Breast epithelium (tissue), 4 donors: ENCODE results near the gene PTPRM. TPM values are rescaled to one million over a fixed set of nuclear protein-coding genes. Genes with fewer than 3 reads are reported as not detected.

Experiments
- DNase-seq, 2 donors: peaks; one replicate each; pipeline ENCODE4 v3.0.0-alpha.2; 2019; ENCODE audit warnings: low spot score in 2 of 2
- H3K27ac ChIP-seq, 2 donors: fragments of 200-600 bp; sonication (generic) in 1 of 2; one replicate each; pipeline ENCODE4 v1.5.1; 2016 to 2019; ENCODE audit warnings: mild to moderate bottlenecking in 1 of 2
- H3K27me3 ChIP-seq, 2 donors: fragments of 200-600 bp; sonication (generic) in 1 of 2; one replicate each; pipeline versions ENCODE4 v1.5.1 to v1.6.0; 2017 to 2019; ENCODE audit warnings: control low read depth in 1 of 2, mild to moderate bottlenecking in 1 of 2
- H3K36me3 ChIP-seq: fragments of 200-600 bp; one replicate; pipeline ENCODE4 v1.5.1; 2019
- H3K4me1 ChIP-seq, 2 donors: fragments of 200-600 bp; sonication (generic); one replicate each; pipeline ENCODE4 v1.5.1; 2016 to 2019; ENCODE audit warnings: control low read depth in 1 of 2
- H3K4me3 ChIP-seq, 3 donors: fragments of 200-600 bp; sonication (generic); 1 replicate in 2 of 3; 2 replicates in 1 of 3; pipeline ENCODE4 v1.5.1; 2016 to 2019; ENCODE audit warnings: mild to moderate bottlenecking in 3 of 3, moderate library complexity in 2 of 3
- H3K9me3 ChIP-seq, 2 donors: fragments of 200-600 bp; sonication (generic) in 1 of 2; one replicate each; pipeline ENCODE4 v1.5.1; 2016 to 2019; ENCODE audit warnings: control low read depth in 1 of 2
- POLR2A ChIP-seq: fragments of 450-650 bp; IDR thresholded peaks from one replicate; pipeline ENCODE4 v1.6.1; 2016; ENCODE audit warnings: antibody characterized with exemption, mild to moderate bottlenecking, moderate library complexity
- POLR2AphosphoS5 ChIP-seq, 3 donors: sonication (generic); formaldehyde crosslinking; IDR thresholded peaks; one replicate each; pipeline ENCODE4 v1.6.1; 2017; ENCODE audit warnings: antibody characterized with exemption in 3 of 3
- intact Hi-C: fragments of 100-400 bp; cut with DNase I; formaldehyde crosslinking; loops from one replicate; pipeline ENCODE4 v1.15.1; 2023; ENCODE audit warnings: low total_unique reads
- total RNA-seq, 3 donors: library from RNA; depleted of rRNA; stranded (reverse); fragments of >200 nt; gene quantifications; one replicate each; pipeline ENCODE4 v1.1.0, GENCODE V29; 2016
- TF ChIP-seq, protein P1 (sequence below), 3 donors: fragments of 450-650 bp; IDR thresholded peaks; one replicate each; pipeline ENCODE4 v1.5.1; 2016 to 2017; ENCODE audit warnings: antibody characterized with exemption in 3 of 3, mild to moderate bottlenecking in 3 of 3, moderate library complexity in 3 of 3

PTPRM gene
- total RNA-seq, 3 donors from 2014 or later: 41.7 to 181 (median 140) TPM

DNA sequence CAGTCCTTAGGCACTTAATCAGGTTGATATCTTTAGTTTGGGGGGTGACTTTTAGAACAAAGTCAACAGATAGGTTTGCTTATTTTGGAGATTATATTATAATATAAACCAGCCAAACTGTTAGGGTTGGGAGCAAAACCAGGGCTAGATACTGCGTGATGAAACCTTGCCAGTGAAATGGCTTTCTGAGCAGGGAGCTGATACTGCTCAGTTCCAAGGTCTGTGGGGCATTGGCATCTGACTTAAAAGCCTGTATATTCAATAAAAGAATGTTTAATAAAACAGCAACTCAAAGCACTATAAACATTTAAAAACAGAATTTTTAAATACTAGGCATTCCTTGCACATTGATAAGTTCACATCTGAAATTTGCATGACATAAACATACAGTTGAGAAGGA is 19.3 kb downstream of the PTPRM start:
- Histone ChIP-seq H3K27ac (no peak overlapping the region), H3K27me3 (no peaks in the 10 kb centered on the region), H3K36me3 (no peaks in the 10 kb centered on the region), H3K4me1 (no peaks in the 10 kb centered on the region), H3K4me3 (no peak overlapping the region), H3K9me3 (no peaks in the 10 kb centered on the region)
- DNase-seq: no peak
- no peak for TF ChIP-seq POLR2A
- no peak for TF ChIP-seq POLR2AphosphoS5 (IDR thresholded peaks at IDR 0.05)
- TF ChIP-seq, protein P1, sequence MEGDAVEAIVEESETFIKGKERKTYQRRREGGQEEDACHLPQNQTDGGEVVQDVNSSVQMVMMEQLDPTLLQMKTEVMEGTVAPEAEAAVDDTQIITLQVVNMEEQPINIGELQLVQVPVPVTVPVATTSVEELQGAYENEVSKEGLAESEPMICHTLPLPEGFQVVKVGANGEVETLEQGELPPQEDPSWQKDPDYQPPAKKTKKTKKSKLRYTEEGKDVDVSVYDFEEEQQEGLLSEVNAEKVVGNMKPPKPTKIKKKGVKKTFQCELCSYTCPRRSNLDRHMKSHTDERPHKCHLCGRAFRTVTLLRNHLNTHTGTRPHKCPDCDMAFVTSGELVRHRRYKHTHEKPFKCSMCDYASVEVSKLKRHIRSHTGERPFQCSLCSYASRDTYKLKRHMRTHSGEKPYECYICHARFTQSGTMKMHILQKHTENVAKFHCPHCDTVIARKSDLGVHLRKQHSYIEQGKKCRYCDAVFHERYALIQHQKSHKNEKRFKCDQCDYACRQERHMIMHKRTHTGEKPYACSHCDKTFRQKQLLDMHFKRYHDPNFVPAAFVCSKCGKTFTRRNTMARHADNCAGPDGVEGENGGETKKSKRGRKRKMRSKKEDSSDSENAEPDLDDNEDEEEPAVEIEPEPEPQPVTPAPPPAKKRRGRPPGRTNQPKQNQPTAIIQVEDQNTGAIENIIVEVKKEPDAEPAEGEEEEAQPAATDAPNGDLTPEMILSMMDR (IDR thresholded peaks at IDR 0.05): no peak
- intact Hi-C loops: no loop called here

DNA sequence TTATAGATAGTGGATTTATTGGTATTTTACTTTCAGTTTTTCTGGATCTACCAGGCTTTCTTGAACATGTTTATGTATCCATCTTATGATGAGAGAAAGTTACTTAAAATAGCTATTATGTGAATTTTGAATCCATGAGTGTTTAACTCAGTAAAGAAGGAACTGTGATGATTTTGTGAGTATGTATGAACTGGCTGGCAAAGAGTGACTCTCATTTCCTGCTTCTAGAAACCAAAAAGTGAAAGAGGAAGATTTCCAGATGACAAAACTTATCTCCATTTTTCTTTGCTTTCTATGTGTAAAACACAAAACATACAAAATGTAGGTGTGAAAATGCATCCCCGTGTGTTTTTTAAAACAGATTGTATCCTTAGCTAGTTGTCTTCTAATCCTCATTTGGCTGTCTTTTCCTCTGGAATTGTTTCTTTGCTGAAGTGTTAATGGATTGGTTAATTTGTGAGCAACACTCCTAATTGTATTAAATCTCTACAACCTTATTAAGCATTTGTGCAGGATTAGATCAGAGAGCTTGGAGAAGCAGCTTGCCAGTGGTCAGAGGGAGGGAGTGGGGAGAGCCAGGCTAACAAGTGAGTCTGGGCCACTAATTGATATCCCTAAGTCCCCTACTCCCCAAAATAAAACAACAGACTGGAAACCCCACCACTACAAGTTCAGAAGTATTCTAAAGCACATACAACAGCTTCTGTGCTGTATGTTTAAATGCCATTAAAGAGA is 23.9 kb downstream of the PTPRM start:
- no peak overlapping the region for H3K27ac ChIP-seq
- no peak overlapping the region for H3K4me3 ChIP-seq
- TF ChIP-seq, protein P1 (IDR thresholded peaks at IDR 0.05): no peak
- no peak for TF ChIP-seq POLR2AphosphoS5 (IDR thresholded peaks at IDR 0.05)
- TF ChIP-seq POLR2A: no peak
- H3K4me1 ChIP-seq: no peaks in the 10 kb centered on the region
- no peak for DNase-seq
- H3K27me3 ChIP-seq: no peaks in the 10 kb centered on the region
- intact Hi-C loops: no loop called here
- H3K9me3 ChIP-seq: no peaks in the 10 kb centered on the region
- H3K36me3 ChIP-seq: no peaks in the 10 kb centered on the region

GRCh38 chr18:7592305-7593071 is 25.4 kb downstream of the PTPRM start:
- DNase-seq: no peak
- H3K27me3 ChIP-seq: no peaks in the 10 kb centered on the region
- H3K36me3 ChIP-seq: no peaks in the 10 kb centered on the region
- intact Hi-C loops: no loop called here
- no peaks in the 10 kb centered on the region for H3K4me1 ChIP-seq
- no peak overlapping the region for H3K4me3 ChIP-seq
- TF ChIP-seq POLR2AphosphoS5 (IDR thresholded peaks at IDR 0.05): no peak
- TF ChIP-seq, protein P1 (IDR thresholded peaks at IDR 0.05): no peak
- no peak for TF ChIP-seq POLR2A
- H3K9me3 ChIP-seq: no peaks in the 10 kb centered on the region
- no peak overlapping the region for H3K27ac ChIP-seq

DNA sequence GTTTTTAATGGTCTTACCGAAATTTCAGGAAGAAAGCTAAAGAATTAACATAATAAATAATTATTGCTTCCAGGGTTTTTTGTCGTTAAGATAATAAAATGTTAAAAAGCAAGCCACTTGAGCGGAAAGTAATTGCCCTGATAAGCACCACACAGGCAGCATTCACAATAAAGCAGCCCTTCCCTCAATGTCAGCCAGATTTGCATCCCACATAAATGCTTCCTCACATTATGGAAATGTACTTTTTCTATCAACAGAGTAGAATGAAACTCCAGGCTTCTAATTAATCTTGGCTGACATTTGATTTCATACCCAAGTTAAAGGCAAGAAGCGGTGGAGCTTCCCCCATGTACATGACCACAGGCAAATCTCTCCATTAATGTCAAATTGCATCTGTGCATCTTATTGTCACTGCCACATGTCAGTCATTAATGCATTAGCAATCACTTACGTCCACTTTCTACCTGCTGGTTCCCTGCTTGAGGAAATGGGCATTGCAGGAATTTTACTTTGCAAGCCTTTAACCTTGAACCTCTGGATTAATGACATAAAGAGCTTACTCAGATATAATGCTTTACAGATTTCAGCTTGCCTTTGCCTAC is 26.2 kb downstream of the PTPRM start:
- Histone ChIP-seq H3K4me3 (no peak overlapping the region), H3K36me3 (no peaks in the 10 kb centered on the region), H3K9me3 (no peaks in the 10 kb centered on the region), H3K27me3 (no peaks in the 10 kb centered on the region), H3K4me1 (no peaks in the 10 kb centered on the region), H3K27ac (no peak overlapping the region)
- intact Hi-C loops: no loop called here
- no peak for DNase-seq
- no peak for TF ChIP-seq POLR2AphosphoS5 (IDR thresholded peaks at IDR 0.05)
- TF ChIP-seq POLR2A: no peak
- TF ChIP-seq, protein P1 (IDR thresholded peaks at IDR 0.05): no peak

- no peak for TF ChIP-seq POLR2A
- TF ChIP-seq POLR2AphosphoS5 (IDR thresholded peaks at IDR 0.05): no peak
- TF ChIP-seq, protein P1 (IDR thresholded peaks at IDR 0.05): no peak
- H3K27me3 ChIP-seq: no peaks in the 10 kb centered on the region
- intact Hi-C loops: no loop called here
Measured at GRCh38 chr18:7596147-7596546, 29.0 kb downstream of the PTPRM start.

More at GRCh38 chr18:7596147-7596546, 29.0 kb downstream of the PTPRM start:
- Histone ChIP-seq H3K27ac (no peak overlapping the region), H3K36me3 (no peaks in the 10 kb centered on the region), H3K4me3 (no peak overlapping the region), H3K9me3 (no peaks in the 10 kb centered on the region), H3K4me1 (no peaks in the 10 kb centered on the region)
- no peak for DNase-seq
